K562 (cell line): Measurements from ENCODE around the gene GDF7. TPM values are rescaled to one million over a fixed set of nuclear protein-coding genes. Genes with fewer than 3 reads are reported as not detected.
A peak's percentile ranks its signal among the peaks of the same experiment; 100 is the strongest.

Source experiments
- CBX2 ChIP-seq: fragments of 200-600 bp; sonication (generic); IDR thresholded peaks from one replicate; pipeline ENCODE4 v1.6.1; 2012; ENCODE audit warnings: mild to moderate bottlenecking, low read length, inconsistent platforms; ENCODE audit not compliant: insufficient read depth, poor library complexity, severe bottlenecking
- E2F1 ChIP-seq: sonication (generic); formaldehyde crosslinking; IDR thresholded peaks from 2 replicates; pipeline ENCODE4 v1.8.1; 2023; ENCODE audit warnings: mild to moderate bottlenecking, missing genetic modification reagents, moderate library complexity
- ELF4 ChIP-seq: fragments of 450-650 bp; formaldehyde crosslinking; IDR thresholded peaks from 2 replicates; pipeline ENCODE4 v1.4.0; 2022; ENCODE audit warnings: missing genetic modification characterization
- GTF3C2 ChIP-seq: IDR thresholded peaks from 3 replicates; pipeline ENCODE4 v1.6.1; 2011; ENCODE audit warnings: borderline replicate concordance, mild to moderate bottlenecking, moderate library complexity; ENCODE audit not compliant: insufficient read length; ENCODE audit errors: extremely low read depth
- HINFP ChIP-seq: fragments of 450-650 bp; conservative IDR thresholded peaks from 2 replicates; pipeline ENCODE4 v1.6.1; 2016; ENCODE audit warnings: missing genetic modification characterization, low read depth, mild to moderate bottlenecking, control low read depth, missing compliant biosample characterization
- HNRNPH1 ChIP-seq: fragments of 200-400 bp; formaldehyde crosslinking; optimal IDR thresholded peaks from 2 replicates; pipeline ENCODE3; 2017; ENCODE audit warnings: low read depth, mild to moderate bottlenecking, low read length, moderate library complexity
- HNRNPK ChIP-seq: fragments of 200-400 bp; formaldehyde crosslinking; IDR thresholded peaks from one replicate; pipeline ENCODE4 v1.6.1; 2018; ENCODE audit warnings: mild to moderate bottlenecking, low read depth, low read length; ENCODE audit not compliant: poor library complexity, severe bottlenecking
- MTF1 ChIP-seq: fragments of 250-450 bp; sonication (Bioruptor Pico); IDR thresholded peaks from 2 replicates; pipeline ENCODE4 v1.9.0; 2021; ENCODE audit warnings: moderate library complexity, mild to moderate bottlenecking, inconsistent platforms, borderline replicate concordance
- PPARD ChIP-seq: fragments of 250-450 bp; sonication (Bioruptor Pico); IDR thresholded peaks from 2 replicates; pipeline ENCODE4 v1.8.0; 2022; ENCODE audit warnings: inconsistent platforms, mild to moderate bottlenecking, moderate library complexity
- SMAD4 ChIP-seq: fragments of 250-450 bp; sonication (Bioruptor Pico); conservative IDR thresholded peaks from 2 replicates; pipeline ENCODE4 v1.8.0; 2021; ENCODE audit warnings: inconsistent platforms, mild to moderate bottlenecking, moderate library complexity
- TBL1XR1 ChIP-seq, 2 experiments: IDR thresholded peaks; 2 replicates each; pipeline ENCODE4 v1.6.1; 2012; ENCODE audit warnings: improper control_type of control experiment in 2 of 2, low read length in 2 of 2, mild to moderate bottlenecking in 1 of 2
- UBTF ChIP-seq, 2 experiments: IDR thresholded peaks; 2 replicates each; pipeline ENCODE4 v1.6.1; 2012; ENCODE audit warnings: improper control_type of control experiment in 2 of 2, low read depth in 2 of 2, low read length in 2 of 2, borderline replicate concordance in 1 of 2
- WHSC1 ChIP-seq: IDR thresholded peaks from one replicate; pipeline ENCODE4 v1.6.1; 2012; ENCODE audit warnings: low read length, control low read depth, inconsistent platforms
- ZNF263 ChIP-seq: sonication (generic); formaldehyde crosslinking; IDR thresholded peaks from 2 replicates; pipeline ENCODE4 v1.8.0; 2022; ENCODE audit warnings: mild to moderate bottlenecking, missing genetic modification reagents, borderline replicate concordance
- polyA plus RNA-seq, 8 experiments: library from polyadenylated mRNA; depleted of rRNA in 4 of 8; stranded (reverse) in 5 of 8; unstranded in 3 of 8; fragments of >200 nt; fragmentation: Nextera tagmentation in 2 of 8; fragmentation: Illumina TruSeq in 1 of 8; extraction: Ambion mirVana in 2 of 8; extraction: Trizol in 1 of 8; gene quantifications; 2 replicates each; pipeline versions ENCODE4 v1.2.1 to v1.2.3, GENCODE V29; 2011 to 2014; ENCODE audit warnings: inconsistent platforms in 1 of 8, missing spikeins in 1 of 8
- total RNA-seq, 7 experiments: library from RNA; depleted of rRNA in 6 of 7; stranded (reverse); fragments of >200 nt in 6 of 7; fragmentation: Illumina TruSeq in 2 of 7; extraction: Trizol in 2 of 7; gene quantifications; 2 replicates each; pipeline versions ENCODE4 v1.2.1 to v1.2.3, GENCODE V29; 2011 to 2021; ENCODE audit warnings: low replicate concordance in 1 of 7
- TF ChIP-seq, protein P1 (sequence below): sonication (generic); formaldehyde crosslinking; IDR thresholded peaks from 2 replicates; pipeline ENCODE4 v1.4.0; 2020; ENCODE audit warnings: mild to moderate bottlenecking, missing genetic modification reagents

Gene GDF7
- total and polyA plus RNA-seq, 9 of the 15 experiments (the other 6 are each of a cell fraction or from before 2014, with no cell fraction given): 0.01 TPM; not detected in 7

GRCh38 chr2:20650877-20651730, 15.8 kb upstream of the GDF7 start, which contains the start of gene HS1BP3 (continued):
- TF ChIP-seq GTF3C2: no peak
- 0 out of 4 replicates have a peak, but pooled peaks of 1 of the 2 experiments have one; percentile 20 for TF ChIP-seq UBTF (IDR thresholded peaks at IDR 0.05; ENCODE audit: borderline replicate concordance in 1 of 2, low read depth in 2 of 2, low read length in 2 of 2)
- TF ChIP-seq MTF1 (CRISPR knock-in tag): no peak
- no peak for TF ChIP-seq PPARD
- no peak for TF ChIP-seq HINFP
- TF ChIP-seq HNRNPK: no peak
- peak; percentile 24 to 27; a peak in 2 of 4 replicates for TF ChIP-seq TBL1XR1 (IDR thresholded peaks at IDR 0.05; ENCODE audit: low read length in 2 of 2)
- TF ChIP-seq SMAD4: peak; percentile 70
- no peak for TF ChIP-seq ELF4 (CRISPR knock-in tag)
- no peak for TF ChIP-seq HNRNPH1
- TF ChIP-seq E2F1 (CRISPR knock-in tag): peak; percentile 50; the same call in 1 of the 2 replicates
- TF ChIP-seq, protein P1, sequence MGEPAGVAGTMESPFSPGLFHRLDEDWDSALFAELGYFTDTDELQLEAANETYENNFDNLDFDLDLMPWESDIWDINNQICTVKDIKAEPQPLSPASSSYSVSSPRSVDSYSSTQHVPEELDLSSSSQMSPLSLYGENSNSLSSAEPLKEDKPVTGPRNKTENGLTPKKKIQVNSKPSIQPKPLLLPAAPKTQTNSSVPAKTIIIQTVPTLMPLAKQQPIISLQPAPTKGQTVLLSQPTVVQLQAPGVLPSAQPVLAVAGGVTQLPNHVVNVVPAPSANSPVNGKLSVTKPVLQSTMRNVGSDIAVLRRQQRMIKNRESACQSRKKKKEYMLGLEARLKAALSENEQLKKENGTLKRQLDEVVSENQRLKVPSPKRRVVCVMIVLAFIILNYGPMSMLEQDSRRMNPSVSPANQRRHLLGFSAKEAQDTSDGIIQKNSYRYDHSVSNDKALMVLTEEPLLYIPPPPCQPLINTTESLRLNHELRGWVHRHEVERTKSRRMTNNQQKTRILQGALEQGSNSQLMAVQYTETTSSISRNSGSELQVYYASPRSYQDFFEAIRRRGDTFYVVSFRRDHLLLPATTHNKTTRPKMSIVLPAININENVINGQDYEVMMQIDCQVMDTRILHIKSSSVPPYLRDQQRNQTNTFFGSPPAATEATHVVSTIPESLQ (CRISPR knock-in tag): no peak
- TF ChIP-seq ZNF263 (CRISPR knock-in tag): no peak
- TF ChIP-seq WHSC1: no peak
- TF ChIP-seq CBX2: no peak
